ENCODE results near the gene SSBP3.

- TF ChIP-seq CTCF (IDR thresholded peaks at IDR 0.05): no peak
- TF ChIP-seq POLR2A (IDR thresholded peaks at IDR 0.05): no peak
These were observed 137.4 kb downstream of the SSBP3 start for GRCh38 chr1:54268762-54269297.
